ENCODE data around the gene PAH. TPM values are rescaled to one million over a fixed set of nuclear protein-coding genes. Genes with fewer than 3 reads are reported as not detected.

PAH gene
- total and polyA plus RNA-seq, 2 of the 8 experiments (the other 6 are each of a cell fraction or from before 2014, with no cell fraction given) = 3.9 to 9.0 TPM

DNA sequence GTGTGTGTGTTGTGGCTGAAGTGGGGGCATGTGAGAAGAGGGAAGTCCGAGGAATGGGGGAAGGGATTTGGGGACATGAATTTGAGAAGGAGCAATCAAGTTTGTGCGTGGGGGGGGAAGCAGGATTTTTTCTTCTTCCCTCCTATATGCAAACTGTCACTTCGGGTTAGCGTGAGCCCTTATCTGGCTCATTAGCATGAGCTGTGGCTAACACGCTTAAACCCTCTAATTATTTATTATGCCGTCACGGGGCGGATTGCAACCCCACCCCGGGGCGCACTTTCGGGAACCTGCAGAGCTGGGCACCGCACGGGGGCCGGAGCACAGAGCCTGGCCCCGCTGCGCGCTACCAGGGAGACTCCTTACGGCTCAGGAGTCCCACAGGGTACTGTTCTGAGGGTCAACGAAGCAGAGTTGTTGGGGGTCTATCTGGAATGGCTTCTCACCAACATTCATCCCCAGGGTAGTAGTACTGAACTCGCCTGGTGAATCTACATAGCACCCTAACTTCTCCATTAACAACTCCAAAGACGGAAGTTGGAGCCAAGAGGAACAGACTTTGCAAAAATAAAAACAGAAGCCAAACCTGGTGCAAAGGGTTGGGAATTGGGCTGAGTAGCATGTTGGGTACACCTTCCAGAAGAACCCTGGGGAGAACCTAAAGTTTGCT, 34.0 kb upstream of the PAH start:
- Histone ChIP-seq H3K14ac (ENCODE audit: insufficient read length) (no peak overlapping the region), H3K27me3 (replicated peaks in 1 of 4; ENCODE audit: control insufficient read depth in 3 of 4, extremely low read depth in 1 of 4, insufficient read depth in 3 of 4, low read length in 3 of 4) (peaks cover 64 to 76% (median 70%) of the 10 kb centered on the region in 4 experiments), H3K4me3 (ENCODE audit: extremely low read depth in 1 of 4, insufficient read depth in 2 of 4, low read depth in 3 of 4, low read length in 4 of 4) (peak overlapping the region; percentile 22 to 62 (median 50); a peak in 7 of 8 replicates), H3K79me2 (ENCODE audit: control insufficient read depth in 1 of 2, insufficient read depth in 2 of 2, low read length in 2 of 2) (no peaks in the 10 kb centered on the region), H4K5ac (ENCODE audit: insufficient read length, low read depth, low read length) (no peak overlapping the region), H2AK5ac (ENCODE audit: low read depth, low read length) (no peak overlapping the region), H3K9me3 (ENCODE audit: insufficient read depth in 2 of 2, low read depth in 1 of 2, low read length in 1 of 2) (no peaks in the 10 kb centered on the region), H4K91ac (replicated peaks; ENCODE audit: insufficient read length, low read length) (no peak overlapping the region), H3K4me2 (ENCODE audit: insufficient read depth in 1 of 2, low read depth in 2 of 2, low read length in 2 of 2) (peak overlapping the region; percentile 83 to 92), H2BK12ac (ENCODE audit: low read depth, low read length) (0 out of 2 replicates have a peak overlapping the region, but pooled peaks have one; percentile 2), H3K18ac (ENCODE audit: extremely low read depth, low read length) (no peak overlapping the region; the same call in 1 of the 2 replicates), H3K23ac (ENCODE audit: insufficient read length) (no peak overlapping the region), H3K23me2 (ENCODE audit: low read depth, low read length) (peaks cover 5% of the 10 kb centered on the region; the same call in 1 of the 2 replicates), H3K4ac (replicated peaks; ENCODE audit: insufficient read length, low read depth, low read length) (no peak overlapping the region), H2BK5ac (ENCODE audit: low read depth, low read length) (no peak overlapping the region), H3K4me1 (replicated peaks in 1 of 4; ENCODE audit: control insufficient read depth in 3 of 4, insufficient read depth in 4 of 4, low read length in 3 of 4) (peaks cover 7 to 18% (median 9%) of the 10 kb centered on the region in 4 experiments), H4K8ac (ENCODE audit: extremely low read depth, insufficient read depth, low read length) (no peak overlapping the region), H2BK15ac (ENCODE audit: low read length) (no peak overlapping the region), H2BK120ac (replicated peaks; ENCODE audit: low read depth, low read length) (no peak overlapping the region), H3K79me1 (ENCODE audit: low read depth, low read length) (no peaks in the 10 kb centered on the region), H3K9ac (replicated peaks in 1 of 4; ENCODE audit: extremely low read depth in 1 of 4, low read depth in 3 of 4, low read length in 3 of 4) (no peak overlapping the region), H3K36me3 (ENCODE audit: control insufficient read depth in 2 of 4, insufficient read depth in 4 of 4, low read length in 3 of 4) (peaks cover 0 to 4% (median 0%) of the 10 kb centered on the region in 4 experiments; a peak in 1 of 8 replicates), H3K27ac (ENCODE audit: low read depth, low read length) (no peak overlapping the region), H2AFZ (ENCODE audit: low read length) (no peak overlapping the region), H3K56ac (replicated peaks; ENCODE audit: insufficient read length, low read depth, low read length) (no peak overlapping the region), H4K20me1 (replicated peaks in 1 of 2; ENCODE audit: control insufficient read depth in 1 of 2, insufficient read depth in 2 of 2, low read length in 2 of 2) (peaks cover 10 to 12% of the 10 kb centered on the region in 2 experiments), H2BK20ac (ENCODE audit: low read length) (no peak overlapping the region)
- WGBS, 2 experiments (ENCODE audit: extremely low coverage in 1 of 2, insufficient coverage in 1 of 2, insufficient read length in 1 of 2, insufficient replicate concordance in 2 of 2, low coverage in 1 of 2, low lambda C conversion rate in 2 of 2, missing lambda C conversion rate in 1 of 2) = 5% methylated on average over 21 of the region's 21 CpGs; no CpG with 5 or more reads in 1 of the 2 experiments
- no peak for FAIRE-seq
- ChIA-PET CTCF (ENCODE audit: partially characterized antibody) (interaction anchor here (0.7 to 5.2 kb wide), 31 partner anchors 10 to 608 kb away, joined by 3 to 85 read pairs (median 4); no protein-coding TSS in a partner anchor), POLR2A (ENCODE audit: partially characterized antibody) (interaction anchor here (0.5 to 1.1 kb wide), 4 partner anchors 8 to 986 kb away, joined by 3 to 4 read pairs (median 3); no protein-coding TSS in a partner anchor)
- peak; percentile 42; the same call in 1 of the 2 replicates for TF ChIP-seq SUZ12 (IDR thresholded peaks at IDR 0.05; ENCODE audit: low read length)
- peak; percentile 58 for TF ChIP-seq EZH2 (IDR thresholded peaks at IDR 0.05; ENCODE audit: low read depth, low read length, severe bottlenecking)
- no peak for TF ChIP-seq JUND (IDR thresholded peaks at IDR 0.05; ENCODE audit: low read length)
- no peak for DNase-seq (ENCODE audit: low read depth in 1 of 2, low spot score in 2 of 2)

Measured in H1 (cell line).